NCI-H82 (cell line): ENCODE measurements around the gene VWDE.

Experiments used
- DNase-seq: peaks from one replicate; lab custom pipeline; 2025; lab: John Stamatoyannopoulos, UW

The VWDE gene

GRCh38 chr7:12287901-12288300 lies 115.8 kb downstream of the VWDE start:
- no peak for DNase-seq

- no peak for DNase-seq
Measured at GRCh38 chr7:12281038-12281437, 122.6 kb downstream of the VWDE start.
